Neuronal stem cell (in vitro differentiated cells): ENCODE results near the gene OPTC.
A peak's percentile ranks its signal among the peaks of the same experiment; 100 is the strongest.

Experiments used
- DNase-seq: peaks from one replicate; pipeline ENCODE4 v3.0.0-alpha.2; 2013; ENCODE audit warnings: low spot score
- H2AFZ ChIP-seq: one replicate; pipeline ENCODE4 v1.6.1; 2013; ENCODE audit warnings: mild to moderate bottlenecking, low read length, inconsistent platforms
- H2AK5ac ChIP-seq: 2 replicates; pipeline ENCODE4 v1.6.1; 2013; ENCODE audit warnings: low read depth, mild to moderate bottlenecking, inconsistent platforms, low read length, moderate library complexity, mixed read lengths
- H2BK120ac ChIP-seq: 2 replicates; pipeline ENCODE4 v1.6.1; 2013; ENCODE audit warnings: low read depth, mild to moderate bottlenecking, inconsistent platforms, low read length, moderate library complexity, mixed read lengths
- H2BK12ac ChIP-seq: one replicate; pipeline ENCODE4 v1.6.1; 2013; ENCODE audit warnings: low read length, inconsistent platforms
- H2BK15ac ChIP-seq: 2 replicates; pipeline ENCODE4 v1.6.1; 2013; ENCODE audit warnings: mild to moderate bottlenecking, low read length, inconsistent platforms, mixed read lengths
- H2BK5ac ChIP-seq: one replicate; pipeline ENCODE4 v1.6.1; 2013; ENCODE audit warnings: inconsistent platforms, mild to moderate bottlenecking, low read length, moderate library complexity
- H3K14ac ChIP-seq: one replicate; pipeline ENCODE4 v1.6.1; 2013; ENCODE audit warnings: low read length, inconsistent platforms
- H3K18ac ChIP-seq: 2 replicates; pipeline ENCODE4 v1.6.1; 2013; ENCODE audit warnings: low read length, inconsistent platforms
- H3K23ac ChIP-seq: 2 replicates; pipeline ENCODE4 v1.6.1; 2013; ENCODE audit warnings: low read depth, mild to moderate bottlenecking, mixed read lengths, low read length, inconsistent platforms; ENCODE audit not compliant: poor library complexity
- H3K27ac ChIP-seq: replicated peaks from 3 replicates; pipeline ENCODE4 v1.5.1; 2013; ENCODE audit warnings: low read length, inconsistent platforms
- H3K27me3 ChIP-seq, 3 experiments: 2 replicates each; pipeline ENCODE4 v1.6.1; 2013; ENCODE audit warnings: low read length in 3 of 3, mild to moderate bottlenecking in 2 of 3, inconsistent platforms in 1 of 3, low read depth in 1 of 3, mixed read lengths in 1 of 3, moderate library complexity in 1 of 3; ENCODE audit not compliant: control insufficient read depth in 3 of 3, insufficient read depth in 3 of 3
- H3K36me3 ChIP-seq, 2 donors: replicated peaks in 1 of 2; 2 replicates each; pipeline ENCODE4 v1.6.1; 2013; ENCODE audit warnings: low read length in 2 of 2; ENCODE audit not compliant: control insufficient read depth in 2 of 2, insufficient read depth in 2 of 2
- H3K4ac ChIP-seq: 2 replicates; pipeline ENCODE4 v1.6.1; 2013; ENCODE audit warnings: inconsistent platforms, mild to moderate bottlenecking, low read length, moderate library complexity
- H3K4me1 ChIP-seq, 2 donors: 1 replicate in 1 of 2; 2 replicates in 1 of 2; pipeline ENCODE4 v1.6.1; 2013; ENCODE audit warnings: low read length in 2 of 2, low read depth in 1 of 2; ENCODE audit not compliant: control insufficient read depth in 2 of 2, insufficient read depth in 1 of 2
- H3K4me2 ChIP-seq: one replicate; pipeline ENCODE4 v1.6.1; 2013; ENCODE audit warnings: mild to moderate bottlenecking, low read length, inconsistent platforms; ENCODE audit not compliant: insufficient read depth, poor library complexity, severe bottlenecking
- H3K4me3 ChIP-seq, 2 donors: 2 replicates each; pipeline ENCODE4 v1.5.1; 2013; ENCODE audit warnings: low read length in 2 of 2, mild to moderate bottlenecking in 2 of 2, inconsistent platforms in 1 of 2, moderate library complexity in 1 of 2
- H3K79me1 ChIP-seq: one replicate; pipeline ENCODE4 v1.6.1; 2013; ENCODE audit warnings: low read depth, mild to moderate bottlenecking, inconsistent platforms, low read length, moderate library complexity
- H3K9ac ChIP-seq: one replicate; pipeline ENCODE4 v1.6.1; 2013; ENCODE audit warnings: mild to moderate bottlenecking, low read depth, low read length, inconsistent platforms; ENCODE audit not compliant: poor library complexity
- H3K9me3 ChIP-seq, 2 donors: replicated peaks in 1 of 2; 2 replicates each; pipeline versions ENCODE3 to v1.6.1; 2013; ENCODE audit warnings: low read length in 2 of 2, mild to moderate bottlenecking in 2 of 2, inconsistent platforms in 1 of 2, low read depth in 1 of 2, mixed read lengths in 1 of 2, moderate library complexity in 1 of 2; ENCODE audit not compliant: control insufficient read depth in 2 of 2, insufficient read depth in 1 of 2
- H4K8ac ChIP-seq: one replicate; pipeline ENCODE4 v1.6.1; 2013; ENCODE audit warnings: low read depth, mild to moderate bottlenecking, inconsistent platforms, low read length, moderate library complexity
- H4K91ac ChIP-seq: one replicate; pipeline ENCODE4 v1.6.1; 2013; ENCODE audit warnings: low read length, low read depth, mild to moderate bottlenecking, inconsistent platforms; ENCODE audit not compliant: poor library complexity
- WGBS, 2 donors: extraction: QIAGEN DNeasy Blood & Tissue Kit; methylation state at CpG; one replicate each; pipeline ENCODE4 v1.1.7; 2013; ENCODE audit warnings: missing lambda C conversion rate in 2 of 2, mixed read lengths in 1 of 2; ENCODE audit not compliant: insufficient read length in 2 of 2, insufficient replicate concordance in 1 of 2; ENCODE audit errors: extremely low coverage in 2 of 2; 5-methylcytosine and 5-hydroxymethylcytosine counted together

The OPTC gene

DNA sequence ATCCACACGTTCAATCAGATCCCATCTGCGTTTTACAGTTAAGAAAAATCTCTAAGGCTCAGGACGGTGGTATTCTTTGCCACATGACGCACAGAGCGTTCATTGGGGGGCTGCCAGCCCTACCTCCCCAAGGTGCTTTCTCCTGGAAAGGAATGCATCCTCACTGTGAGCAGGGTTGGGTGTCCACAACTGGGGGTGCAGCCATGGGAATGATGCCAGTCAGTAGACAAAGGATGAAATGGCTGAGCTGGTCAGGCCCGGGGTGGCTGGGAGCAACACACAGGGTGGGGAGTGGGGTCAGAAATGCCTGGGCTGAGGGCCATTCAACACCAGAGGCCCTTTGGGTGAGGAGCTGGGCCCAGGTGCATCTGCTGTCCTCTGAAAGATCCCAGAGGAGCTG is 25.9 kb downstream of the OPTC start:
- Histone ChIP-seq H3K4me3 (no peak overlapping the region), H3K9me3 (no peaks in the 10 kb centered on the region), H3K4me1 (peaks cover 29 to 43% of the 10 kb centered on the region in 2 donors), H3K18ac (peak overlapping the region; percentile 31), H2BK15ac (no peak overlapping the region), H2BK12ac (no peak overlapping the region), H3K27me3 (peaks cover 0 to 26% (median 2%) of the 10 kb centered on the region in 3 experiments), H3K27ac (no peak overlapping the region), H4K91ac (no peak overlapping the region), H3K23ac (no peak overlapping the region), H4K8ac (no peak overlapping the region), H3K9ac (no peak overlapping the region), H3K36me3 (no peaks in the 10 kb centered on the region), H3K4me2 (no peak overlapping the region), H2BK120ac (no peak overlapping the region), H3K79me1 (no peaks in the 10 kb centered on the region), H2AK5ac (peak overlapping the region; percentile 21), H3K4ac (no peak overlapping the region), H3K14ac (no peak overlapping the region), H2AFZ (no peak overlapping the region), H2BK5ac (no peak overlapping the region)
- no CpG with 5 or more reads among the region's 6 CpGs for WGBS, 2 donors
- no peak for DNase-seq

DNA sequence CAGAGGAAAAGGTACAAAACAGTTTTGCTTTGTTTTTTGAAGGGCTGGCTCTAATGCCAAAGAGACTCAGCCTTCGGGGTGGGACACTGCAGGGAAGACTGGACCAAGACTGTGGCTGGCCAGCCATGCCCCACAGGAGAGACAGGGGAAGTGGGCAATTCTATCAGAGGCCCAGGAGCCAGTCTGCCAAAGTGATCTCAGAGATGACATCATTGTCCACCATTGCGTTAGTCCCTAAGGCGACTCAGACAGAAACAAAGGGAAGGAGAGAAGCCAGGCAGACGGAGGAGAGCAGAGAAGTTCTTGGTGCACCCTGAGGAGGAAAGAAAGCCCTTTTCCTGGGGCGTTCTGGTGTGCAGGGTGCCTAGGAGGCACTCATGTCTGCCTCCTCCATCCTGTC is 26.4 kb downstream of the OPTC start:
- H3K4me3 ChIP-seq = no peak overlapping the region
- no peak overlapping the region for H2AFZ ChIP-seq
- H4K8ac ChIP-seq = no peak overlapping the region
- no peak overlapping the region for H3K9ac ChIP-seq
- H3K4ac ChIP-seq = no peak overlapping the region
- H3K27ac ChIP-seq = no peak overlapping the region
- H3K4me2 ChIP-seq = no peak overlapping the region
- H3K4me1 ChIP-seq = peaks cover 29 to 45% of the 10 kb centered on the region in 2 donors
- no CpG with 5 or more reads among the region's 5 CpGs for WGBS, 2 donors
- H3K27me3 ChIP-seq = peaks cover 0 to 26% (median 2%) of the 10 kb centered on the region in 3 experiments
- no peaks in the 10 kb centered on the region for H3K9me3 ChIP-seq
- no peak overlapping the region for H3K23ac ChIP-seq
- H2BK12ac ChIP-seq = no peak overlapping the region
- H4K91ac ChIP-seq = no peak overlapping the region
- no peak overlapping the region for H2BK15ac ChIP-seq
- H3K18ac ChIP-seq = peak overlapping the region; percentile 39
- H2BK5ac ChIP-seq = no peak overlapping the region
- H2AK5ac ChIP-seq = peak overlapping the region; percentile 21
- no peak overlapping the region for H2BK120ac ChIP-seq
- H3K36me3 ChIP-seq = no peaks in the 10 kb centered on the region
- H3K79me1 ChIP-seq = no peaks in the 10 kb centered on the region
- no peak overlapping the region for H3K14ac ChIP-seq
- no peak for DNase-seq

DNA sequence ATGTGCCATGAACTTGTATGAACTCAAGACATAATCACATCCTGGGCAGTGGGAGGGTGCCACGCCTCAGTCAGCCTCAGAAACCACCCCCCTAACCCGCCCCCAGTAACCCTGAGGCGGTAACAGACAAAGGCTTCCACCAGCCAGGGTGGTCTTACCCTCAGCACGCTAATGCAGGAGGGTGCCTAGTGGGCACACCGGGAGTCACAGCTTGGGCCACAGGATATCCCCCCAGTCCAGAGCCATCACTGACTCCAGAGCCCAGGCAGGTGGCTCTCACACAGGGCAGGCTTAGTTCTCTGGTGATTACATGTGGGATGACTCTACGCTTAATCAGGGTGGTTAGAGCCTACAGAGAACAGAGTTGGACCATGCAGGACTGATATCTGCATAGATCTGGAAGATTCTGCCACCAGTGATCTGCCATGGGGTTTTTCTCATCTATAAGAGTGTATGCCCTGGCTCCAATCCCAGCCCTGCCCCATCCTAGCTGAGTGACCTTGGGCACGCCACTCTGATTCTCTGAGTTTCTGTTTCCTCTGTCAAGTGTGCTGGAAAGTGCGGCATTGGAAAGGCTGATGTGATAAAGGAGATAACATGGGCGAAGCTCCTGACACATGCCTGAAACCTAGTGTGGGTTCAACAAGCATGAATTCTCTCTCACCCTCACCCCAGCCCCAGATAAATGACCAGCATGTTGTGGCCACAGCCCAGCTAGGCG is 27.3 kb downstream of the OPTC start:
- Histone ChIP-seq H4K8ac (no peak overlapping the region), H3K18ac (peak overlapping the region; percentile 88), H3K4me2 (no peak overlapping the region), H2BK12ac (peak overlapping the region; percentile 35), H2BK5ac (peak overlapping the region; percentile 31), H3K27me3 (peaks cover 0 to 20% (median 2%) of the 10 kb centered on the region in 3 experiments), H3K14ac (peak overlapping the region; percentile 21), H2AFZ (no peak overlapping the region), H3K23ac (no peak overlapping the region), H3K27ac (no peak overlapping the region), H2BK15ac (peak overlapping the region; percentile 22), H3K79me1 (no peaks in the 10 kb centered on the region), H4K91ac (no peak overlapping the region), H3K9ac (no peak overlapping the region), H2AK5ac (peak overlapping the region; percentile 58), H3K4me3 (no peak overlapping the region), H3K4ac (no peak overlapping the region), H2BK120ac (peak overlapping the region; percentile 38), H3K36me3 (no peaks in the 10 kb centered on the region), H3K4me1 (peaks cover 26 to 45% of the 10 kb centered on the region in 2 donors), H3K9me3 (no peaks in the 10 kb centered on the region)
- no CpG with 5 or more reads among the region's 10 CpGs for WGBS, 2 donors
- DNase-seq = no peak

DNA sequence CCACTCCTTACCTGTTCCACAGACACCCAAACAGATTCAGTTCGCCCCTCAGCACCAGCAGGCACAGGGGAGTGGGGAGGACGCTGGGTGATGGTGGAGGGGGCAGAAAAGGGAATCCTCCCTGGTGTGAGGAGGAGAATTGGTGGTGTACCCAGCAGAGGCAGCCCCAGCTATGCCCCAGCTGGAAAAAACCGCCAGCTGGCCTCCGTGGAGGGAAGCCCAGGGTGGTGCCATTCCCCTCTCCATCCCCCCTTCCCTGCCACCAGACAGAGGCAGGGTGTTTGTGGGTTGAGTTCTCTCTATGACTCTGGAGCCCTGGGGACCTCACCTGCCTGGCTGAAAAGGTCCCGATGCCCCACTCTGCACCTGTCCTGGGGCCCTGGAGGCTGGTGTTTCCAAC is 27.9 kb downstream of the OPTC start:
- Histone ChIP-seq H2BK12ac (peak overlapping the region; percentile 35), H3K9ac (no peak overlapping the region), H2AFZ (peak overlapping the region; percentile 60), H3K4ac (peak overlapping the region; percentile 19), H3K4me1 (peaks cover 22 to 46% of the 10 kb centered on the region in 2 donors), H3K14ac (peak overlapping the region; percentile 21), H3K18ac (peak overlapping the region; percentile 88), H3K79me1 (no peaks in the 10 kb centered on the region), H4K8ac (no peak overlapping the region), H3K23ac (no peak overlapping the region), H2BK120ac (peak overlapping the region; percentile 38), H2BK15ac (peak overlapping the region; percentile 22), H2AK5ac (peak overlapping the region; percentile 58), H2BK5ac (peak overlapping the region; percentile 31), H3K27me3 (peaks cover 0 to 15% (median 2%) of the 10 kb centered on the region in 3 experiments), H3K9me3 (no peaks in the 10 kb centered on the region), H3K27ac (no peak overlapping the region), H3K4me3 (no peak overlapping the region), H3K4me2 (no peak overlapping the region), H3K36me3 (no peaks in the 10 kb centered on the region), H4K91ac (peak overlapping the region; percentile 76)
- no peak for DNase-seq
- no CpG with 5 or more reads among the region's 5 CpGs for WGBS, 2 donors
